Motor neuron (in vitro differentiated cells): ENCODE results near the gene MACC1. TPM values are rescaled to one million over a fixed set of nuclear protein-coding genes. Genes with fewer than 3 reads are reported as not detected.
"Not testable (repeated sequence)": the region's sequence is repeated elsewhere in the genome, so short reads cannot be mapped to it uniquely, and the experiment has no call there.

Source experiments
- ATAC-seq, 8 experiments: fragments of 200-7000 bp; cut with Tn5 transposase; replicated peaks in 6 of 8; 2 replicates each; pipeline ENCODE4 v1.8.0; 2021; ENCODE audit warnings: mild to moderate bottlenecking in 8 of 8, moderate library complexity in 8 of 8
- H3K27ac ChIP-seq, 2 donors: fragments of 250-450 bp; sonication (Bioruptor Pico); 2 replicates each; pipeline ENCODE4 v1.9.0; 2021; ENCODE audit warnings: antibody characterized with exemption in 2 of 2, mild to moderate bottlenecking in 2 of 2, moderate library complexity in 1 of 2
- H3K4me1 ChIP-seq, 2 donors: fragments of 250-450 bp; sonication (Bioruptor Pico); replicated peaks in 1 of 2; 2 replicates each; pipeline ENCODE4 v1.6.1; 2021; ENCODE audit warnings: antibody characterized with exemption in 2 of 2, mild to moderate bottlenecking in 2 of 2, moderate library complexity in 1 of 2
- H3K4me3 ChIP-seq, 5 donors: fragments of 250-450 bp; sonication (Bioruptor Pico); 2 replicates each; pipeline ENCODE4 v1.9.0; 2021; ENCODE audit warnings: antibody characterized with exemption in 5 of 5, mild to moderate bottlenecking in 5 of 5, moderate library complexity in 4 of 5
- WGBS, 10 experiments: fragments of 450-650 bp; shearing (Covaris generic); methylation state at CpG; one replicate each; pipeline ENCODE4 v1.0.0; 2022; 5-methylcytosine and 5-hydroxymethylcytosine counted together
- in situ Hi-C, 9 experiments: fragments of 400-800 bp; cut with MboI; loops; one replicate each; pipeline ENCODE4 v1.15.0; 2021; ENCODE audit warnings: low sequenced_read_pairs in 9 of 9, low pct_unique_long_range_greater_than_20kb in 2 of 9; ENCODE audit not compliant: unreplicated experiment in 9 of 9
- total RNA-seq, 8 experiments: library from RNA; unstranded; fragments of 300-600 nt; gene quantifications; 2 replicates each; pipeline versions ENCODE4 v1.2.3 to v1.2.4, GENCODE V29; 2022

MACC1 gene
- total RNA-seq, 8 experiments from 2014 or later = 0.04 to 0.28 (median 0.09) TPM

DNA sequence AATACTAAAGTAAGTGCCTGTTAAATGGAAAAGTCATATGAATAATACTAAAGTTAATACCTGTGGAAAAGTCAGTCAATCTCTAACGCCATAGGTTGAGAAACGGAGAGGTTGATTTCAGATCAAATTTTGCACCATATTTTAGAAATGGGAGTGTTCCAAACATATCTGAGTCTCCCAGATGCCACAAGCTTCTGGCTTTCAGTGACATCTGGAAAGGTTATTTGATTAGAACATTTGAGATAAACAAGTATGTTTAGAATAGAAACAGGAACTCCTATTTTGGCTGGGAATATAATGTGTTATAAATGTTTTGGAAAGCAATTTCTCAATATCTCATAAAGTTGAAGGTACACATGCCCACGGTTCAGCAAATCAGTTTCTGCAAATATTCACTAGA, 5.8 kb downstream of the MACC1 start:
- WGBS, 10 experiments = 0 to 100% (median 81%) methylated on average over 1 to 3 of the region's 3 CpGs
- ATAC-seq = no peak
- Histone ChIP-seq H3K4me3 (no peak overlapping the region), H3K27ac (no peak overlapping the region), H3K4me1 (no peaks in the 10 kb centered on the region)
- in situ Hi-C loops = no loop called here

DNA sequence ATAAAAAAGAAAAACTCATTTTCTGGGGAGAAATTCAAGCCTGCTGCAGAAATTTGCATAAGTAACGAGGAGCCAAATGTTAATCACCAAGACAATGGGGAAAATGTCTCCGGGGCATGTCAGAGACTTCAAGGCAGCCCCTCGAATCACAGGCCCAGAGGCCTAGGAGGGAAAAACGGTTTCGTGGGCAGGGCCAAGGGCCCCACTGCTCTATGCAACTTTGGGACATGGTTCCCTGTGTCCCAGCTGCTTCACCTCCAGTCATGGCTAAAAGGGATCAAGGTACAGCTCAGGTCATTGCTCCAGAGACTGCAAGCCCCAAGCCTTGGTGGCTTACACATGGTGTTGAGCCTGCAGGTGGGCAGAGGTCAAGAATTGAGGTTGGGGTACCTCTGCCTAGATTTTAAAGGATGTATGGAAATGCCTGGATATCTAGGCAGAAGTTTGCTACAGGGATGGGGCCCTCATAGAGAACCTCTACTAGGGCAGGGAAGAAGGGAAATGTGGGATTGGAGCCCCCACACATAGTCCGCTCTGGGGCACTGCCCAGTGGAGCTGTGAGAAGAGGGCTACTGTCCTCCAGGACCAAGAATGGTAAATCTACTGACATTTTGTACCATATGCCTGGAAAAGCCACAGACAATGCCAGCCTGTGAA, 8.4 kb downstream of the MACC1 start:
- no peak for ATAC-seq
- in situ Hi-C loops = no loop called here
- no peak overlapping the region for H3K4me3 ChIP-seq
- H3K4me1 ChIP-seq = no peaks in the 10 kb centered on the region
- WGBS, 10 experiments = 52 to 100% (median 83%) methylated on average over 1 to 5 of the region's 6 CpGs; no CpG with 5 or more reads in 1 of the 10 experiments
- no peak overlapping the region for H3K27ac ChIP-seq

- 33 to 100% (median 90%) methylated on average over 1 to 2 of the region's 2 CpGs; no CpG with 5 or more reads in 2 of the 10 experiments for WGBS, 10 experiments
- H3K4me3 ChIP-seq, ATAC-seq, H3K27ac ChIP-seq, in situ Hi-C loops, H3K4me1 ChIP-seq: not testable (repeated sequence)
Observed at GRCh38 chr7:20207811-20208210, 9.4 kb downstream of the MACC1 start.

GRCh38 chr7:20206104-20206896, 10.9 kb downstream of the MACC1 start:
- Histone ChIP-seq H3K27ac (no peak overlapping the region), H3K4me3 (no peak overlapping the region), H3K4me1 (no peaks in the 10 kb centered on the region)
- no peak for ATAC-seq
- WGBS, 10 experiments = 36 to 100% (median 67%) methylated on average over 1 to 2 of the region's 2 CpGs
- in situ Hi-C loops = no loop called here

GRCh38 chr7:20203316-20203715, 13.9 kb downstream of the MACC1 start:
- no peak overlapping the region for H3K27ac ChIP-seq
- H3K4me3 ChIP-seq = no peak overlapping the region
- in situ Hi-C loops = no loop called here
- ATAC-seq = no peak
- WGBS, 10 experiments = 40 to 100% (median 90%) methylated on average over 1 to 4 of the region's 4 CpGs; no CpG with 5 or more reads in 2 of the 10 experiments
- H3K4me1 ChIP-seq = peaks cover 0 to 3% of the 10 kb centered on the region in 2 donors

DNA sequence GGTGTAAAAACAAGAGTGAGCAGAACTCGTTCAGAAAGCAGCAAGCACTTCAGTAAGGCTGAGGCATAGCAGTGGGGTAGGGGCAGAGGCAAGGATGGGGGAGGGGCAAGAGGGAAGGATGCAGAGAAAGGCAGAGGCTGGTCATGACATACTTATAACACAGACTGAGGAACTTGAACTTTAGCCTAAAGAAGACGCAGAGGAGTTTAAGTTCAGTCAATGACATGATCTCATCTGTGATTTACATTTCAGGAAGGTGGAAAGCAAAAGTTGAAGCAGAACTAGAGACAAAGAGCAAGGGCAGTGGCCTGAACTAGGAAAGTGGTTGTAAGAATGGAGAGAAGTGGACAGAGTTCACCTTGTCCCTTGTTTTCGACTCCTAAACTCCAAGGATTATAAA, 15.8 kb downstream of the MACC1 start:
- Histone ChIP-seq H3K4me3 (no peak overlapping the region), H3K4me1 (peaks cover 0 to 3% of the 10 kb centered on the region in 2 donors), H3K27ac (no peak overlapping the region)
- no peak for ATAC-seq
- 58 to 100% (median 63%) methylated on average over 1 to 2 of the region's 3 CpGs; no CpG with 5 or more reads in 4 of the 10 experiments for WGBS, 10 experiments
- in situ Hi-C loops = no loop called here

DNA sequence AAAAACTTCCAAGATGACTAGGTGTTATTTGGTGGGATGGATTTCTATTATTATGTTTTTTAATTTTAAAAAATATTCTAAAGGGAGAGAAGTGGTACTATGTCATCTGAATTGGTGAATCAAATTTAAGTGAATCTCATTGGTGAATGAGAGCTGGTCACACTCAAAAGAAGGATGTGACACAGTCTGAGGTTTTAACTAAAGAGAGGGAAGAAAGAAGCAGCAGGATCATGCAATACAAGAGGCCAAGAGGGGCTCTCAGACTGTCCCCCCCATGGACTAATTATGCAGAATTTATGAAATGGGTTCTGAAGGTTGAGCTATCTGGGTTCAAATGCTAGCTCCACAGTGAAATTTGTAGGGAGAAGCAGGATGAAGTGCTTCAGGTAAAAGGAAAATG, 16.2 kb downstream of the MACC1 start:
- H3K4me1 ChIP-seq = peaks cover 0 to 3% of the 10 kb centered on the region in 2 donors
- H3K4me3 ChIP-seq = no peak overlapping the region
- in situ Hi-C loops = no loop called here
- no peak for ATAC-seq
- H3K27ac ChIP-seq = no peak overlapping the region

- Histone ChIP-seq H3K4me1 (peaks cover 0 to 3% of the 10 kb centered on the region in 2 donors), H3K27ac (no peak overlapping the region), H3K4me3 (no peak overlapping the region)
- in situ Hi-C loops = no loop called here
- 42 to 95% (median 69%) methylated on average over 3 of the region's 3 CpGs; no CpG with 5 or more reads in 2 of the 10 experiments for WGBS, 10 experiments
- ATAC-seq = no peak
Observed at GRCh38 chr7:20200361-20200760, 16.8 kb downstream of the MACC1 start.

DNA sequence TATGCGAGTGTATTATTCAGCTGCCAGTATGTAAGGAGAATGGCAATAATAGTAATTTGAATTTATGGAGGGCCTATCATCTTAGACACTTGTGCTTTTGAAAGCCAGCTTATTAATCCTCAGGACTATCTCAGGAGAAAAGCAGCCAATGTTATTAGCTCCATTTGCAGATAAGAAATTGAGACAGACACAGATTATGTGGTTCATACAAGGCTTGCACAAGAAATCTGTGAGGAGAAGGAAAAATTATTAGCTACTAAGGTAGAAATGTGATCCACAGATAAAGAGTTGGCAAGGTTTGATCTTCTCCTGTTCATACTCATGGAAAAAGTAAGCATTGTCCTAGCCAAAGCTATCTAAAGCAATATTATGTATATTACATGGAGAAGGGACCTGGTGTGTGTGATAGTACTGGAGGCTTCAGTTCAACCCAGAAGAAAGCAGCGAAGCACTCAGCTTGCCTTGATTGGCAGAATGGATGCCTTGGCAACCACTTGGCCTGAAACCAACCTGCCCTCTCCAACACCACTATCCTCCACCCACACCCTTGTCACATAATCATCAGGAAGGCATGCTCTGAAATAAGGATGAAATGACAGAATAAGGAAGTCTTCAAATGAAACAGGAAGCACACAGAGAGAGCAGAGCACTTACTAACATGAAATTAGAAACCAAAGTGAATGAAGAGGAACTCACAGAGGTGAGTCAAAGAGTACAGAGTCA, 18.0 kb downstream of the MACC1 start:
- in situ Hi-C loops = no loop called here
- Histone ChIP-seq H3K4me1 (peaks cover 0 to 3% of the 10 kb centered on the region in 2 donors), H3K27ac (no peak overlapping the region), H3K4me3 (no peak overlapping the region)
- peak in 5 of 8 experiments; percentile 50 to 96 (median 73) for ATAC-seq
- 0 to 100% (median 83%) methylated on average over 1 to 2 of the region's 2 CpGs; no CpG with 5 or more reads in 2 of the 10 experiments for WGBS, 10 experiments

DNA sequence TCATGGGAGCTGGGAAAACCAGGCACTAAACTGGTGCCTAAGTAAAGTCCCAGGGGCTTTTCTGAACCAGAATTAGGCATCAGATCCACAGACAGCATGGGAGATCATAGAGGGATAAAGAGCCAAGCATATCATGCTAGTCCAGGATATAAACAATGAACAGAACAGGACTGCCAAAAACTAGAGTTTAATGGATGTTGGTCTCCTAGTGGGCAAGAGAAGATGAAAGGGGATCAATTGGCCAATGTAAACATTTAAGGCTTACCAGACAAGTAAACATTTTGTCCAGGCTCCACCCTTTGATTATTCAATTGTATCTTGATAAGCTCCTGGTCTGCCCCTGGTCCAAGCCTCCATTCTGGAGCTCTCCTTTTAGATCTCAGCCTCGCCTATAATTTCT, 18.9 kb downstream of the MACC1 start:
- H3K27ac ChIP-seq = no peak overlapping the region
- in situ Hi-C loops = no loop called here
- H3K4me1 ChIP-seq = peaks cover 0 to 3% of the 10 kb centered on the region in 2 donors
- ATAC-seq = no peak
- WGBS, 10 experiments = 80 to 100% (median 94%) methylated on average over 1 of the region's 1 CpG; no CpG with 5 or more reads in 4 of the 10 experiments
- H3K4me3 ChIP-seq = no peak overlapping the region

DNA sequence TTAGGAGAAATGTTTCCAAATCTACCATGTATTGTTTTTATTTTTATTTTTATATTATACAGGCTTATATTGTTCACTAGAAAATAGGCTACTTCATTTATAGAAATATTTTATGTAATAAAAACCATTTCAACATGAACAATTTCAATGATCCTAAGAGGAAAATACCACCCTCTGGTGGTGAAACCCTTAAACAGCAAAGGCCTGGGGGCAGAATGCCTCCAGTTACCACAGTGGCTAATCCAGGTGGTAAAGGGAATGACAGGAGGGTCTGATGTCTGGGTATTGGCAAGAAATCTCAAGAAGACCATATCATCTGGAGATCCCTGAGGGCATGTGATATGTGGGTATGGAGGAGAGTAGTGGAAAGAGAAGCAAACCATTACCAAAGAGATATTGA, 19.3 kb downstream of the MACC1 start:
- no peak for ATAC-seq
- Histone ChIP-seq H3K4me1 (peaks cover 0 to 3% of the 10 kb centered on the region in 2 donors), H3K27ac (no peak overlapping the region), H3K4me3 (no peak overlapping the region)
- in situ Hi-C loops = no loop called here

DNA sequence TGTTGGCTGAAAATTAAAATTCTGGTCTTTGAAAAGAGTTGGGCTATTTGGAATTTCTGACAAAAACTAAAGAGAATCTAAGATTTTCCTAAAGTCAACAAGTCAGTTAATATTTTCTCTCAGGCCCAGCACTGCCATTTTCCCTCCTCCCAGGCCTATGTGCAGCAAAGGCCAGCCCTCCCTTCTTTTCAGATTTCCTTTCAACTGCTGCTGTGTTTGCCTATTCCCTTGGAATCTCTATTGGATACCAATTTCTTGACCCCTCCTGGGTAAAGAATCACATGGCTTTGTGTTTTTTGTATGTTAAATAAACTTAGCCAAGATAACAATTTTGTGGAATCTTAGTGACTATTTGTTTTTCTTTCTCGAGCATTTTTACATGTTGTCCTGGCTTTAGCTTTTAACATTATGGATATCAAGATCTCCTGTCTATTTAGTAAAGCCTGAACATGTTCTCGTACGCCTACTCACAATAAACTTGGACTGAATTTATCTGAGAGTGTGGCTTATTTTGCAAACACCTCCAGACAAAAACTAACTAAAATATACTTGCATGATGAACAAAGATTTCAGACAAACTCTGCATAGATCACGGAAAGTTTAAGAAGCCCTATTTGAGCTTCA, 19.9 kb downstream of the MACC1 start:
- Histone ChIP-seq H3K4me3 (no peak overlapping the region), H3K27ac (no peak overlapping the region), H3K4me1 (peaks cover 0 to 3% of the 10 kb centered on the region in 2 donors)
- in situ Hi-C loops = no loop called here
- WGBS, 10 experiments = 65 to 100% (median 90%) methylated on average over 2 to 4 of the region's 4 CpGs; no CpG with 5 or more reads in 1 of the 10 experiments
- ATAC-seq = peak in 2 of 8 experiments; percentile 42 to 89
